Measurements from ENCODE around the gene CACNB1.

CACNB1 gene

GRCh38 chr17:39197380-39198185, at the start of gene CACNB1:
Gene CACNB1, minus strand, starts transcription at chr17:39197669. Its CDS starts 174 bp downstream, at chr17:39197495.
- in situ Hi-C loops (cut with MboI; ENCODE audit: low sequenced_read_pairs), result no loop called here

DNA sequence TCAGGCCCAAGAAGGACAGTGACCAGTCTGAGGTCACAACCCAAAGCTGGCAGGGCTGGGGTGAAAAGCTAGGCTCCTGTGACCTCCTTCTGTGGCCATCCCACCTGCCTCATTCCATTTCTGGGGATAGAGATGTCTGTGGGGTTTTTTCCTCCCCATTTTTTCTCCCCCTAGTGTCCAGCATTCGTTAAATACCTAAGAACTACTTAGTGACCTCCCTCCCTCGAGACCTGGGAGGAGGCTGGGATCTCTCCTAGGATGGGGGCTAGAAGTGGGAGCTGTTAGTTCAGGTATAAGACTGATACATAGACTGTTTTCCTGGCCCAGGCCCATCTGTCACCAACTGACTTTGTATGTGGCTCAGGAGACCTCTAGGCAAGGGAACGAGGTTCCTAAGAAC, 48.8 kb upstream of the CACNB1 start:
- in situ Hi-C loops (cut with MboI; ENCODE audit: low sequenced_read_pairs), result no loop called here

DNA sequence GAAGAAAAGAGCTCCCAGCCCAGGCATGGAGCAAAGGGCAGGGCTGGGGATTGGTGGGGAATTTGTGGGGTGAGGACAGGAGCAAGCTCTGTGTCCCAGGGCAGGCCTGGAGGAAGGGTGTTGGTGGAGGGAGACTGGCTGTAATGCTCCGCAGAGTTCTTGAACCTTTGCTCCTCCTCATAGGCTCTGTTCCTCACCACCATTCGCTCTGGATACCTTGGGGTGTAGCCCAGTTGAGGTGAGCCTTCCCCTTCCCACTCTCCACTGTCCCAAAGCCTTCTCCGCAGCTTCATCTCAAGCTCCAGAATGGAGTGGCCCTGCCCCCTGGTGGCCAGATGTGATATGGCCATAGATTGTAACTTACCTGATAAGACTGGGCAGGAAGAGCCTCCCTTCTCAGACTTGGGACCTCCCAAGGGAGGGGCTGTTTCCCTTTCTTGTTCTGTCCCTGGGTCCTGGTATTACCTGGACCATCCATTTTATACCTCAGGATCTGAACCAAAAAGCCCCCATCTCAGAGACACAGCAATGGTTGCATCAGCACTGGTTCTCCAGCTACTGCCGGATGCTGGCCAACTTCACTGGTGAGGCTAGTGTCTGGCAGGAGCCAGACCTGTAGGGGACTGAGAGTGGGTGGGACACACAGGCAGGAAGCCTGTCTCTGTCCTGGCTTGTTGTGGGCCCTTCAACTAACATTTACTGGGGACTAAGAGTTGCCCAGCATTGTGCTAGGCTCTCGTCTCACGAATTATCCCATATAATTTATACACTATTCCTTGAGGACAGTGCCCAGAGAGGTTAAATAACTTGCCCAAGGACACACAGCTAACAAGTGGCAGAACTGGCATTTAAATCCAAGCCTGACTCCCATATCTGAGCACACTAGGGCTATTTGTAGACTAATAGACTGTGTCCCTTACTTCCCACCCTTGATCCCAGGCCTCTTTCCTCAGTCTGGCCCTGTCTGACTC, 47.4 kb upstream of the CACNB1 start:
- in situ Hi-C loops (cut with MboI; ENCODE audit: low sequenced_read_pairs), result no loop called here

DNA sequence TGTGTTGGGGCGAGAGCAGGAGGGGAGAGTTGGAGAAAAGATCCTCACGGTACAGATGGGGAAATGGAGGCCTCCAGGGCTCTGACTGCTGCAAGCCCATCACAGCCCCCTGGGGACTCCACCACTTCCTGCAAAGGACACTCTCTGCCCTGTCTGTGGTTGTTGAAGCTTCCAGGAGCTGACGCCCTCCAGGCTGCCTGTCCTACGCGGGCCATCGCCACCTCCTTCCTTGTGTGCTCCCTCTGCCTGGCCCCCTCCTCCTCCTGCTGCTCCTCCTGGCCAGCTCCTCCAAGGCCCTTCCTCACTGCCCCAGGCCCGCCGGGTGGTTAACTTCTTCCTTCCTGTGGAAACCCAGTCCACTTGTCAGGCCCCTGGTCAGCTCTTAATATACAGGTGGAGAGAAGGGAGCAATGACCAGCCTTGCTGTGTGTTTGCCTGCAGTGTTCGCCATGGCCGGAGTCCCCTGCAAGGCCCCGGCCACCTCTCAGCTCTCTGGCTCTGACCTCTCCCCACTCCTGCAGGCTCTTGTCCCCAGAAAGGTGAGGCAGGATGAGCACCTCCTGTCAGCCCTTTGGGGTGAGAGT, 46.6 kb upstream of the CACNB1 start:
- in situ Hi-C loops (cut with MboI; ENCODE audit: low sequenced_read_pairs), result no loop called here

DNA sequence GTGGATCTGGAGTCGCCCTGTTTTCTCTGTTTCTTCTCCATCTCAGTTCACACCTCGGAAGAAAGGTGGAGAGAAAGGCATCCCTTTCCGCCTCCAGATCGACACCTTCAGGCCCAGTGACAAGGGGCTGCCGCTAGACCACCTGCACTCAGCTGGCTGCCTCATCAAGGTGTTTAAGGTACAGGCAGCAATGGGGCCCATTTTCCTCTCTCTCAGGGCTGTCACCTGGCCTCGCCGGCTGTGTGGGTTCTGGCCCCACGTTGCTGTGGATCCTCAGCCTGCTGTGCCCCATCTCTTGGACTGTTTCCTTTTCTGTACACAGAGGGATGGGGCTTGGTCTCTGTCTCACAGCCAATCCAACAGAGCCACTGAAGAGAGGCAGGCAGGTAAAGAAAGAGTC, 45.7 kb upstream of the CACNB1 start:
- in situ Hi-C loops (cut with MboI; ENCODE audit: low sequenced_read_pairs), result no loop called here

DNA sequence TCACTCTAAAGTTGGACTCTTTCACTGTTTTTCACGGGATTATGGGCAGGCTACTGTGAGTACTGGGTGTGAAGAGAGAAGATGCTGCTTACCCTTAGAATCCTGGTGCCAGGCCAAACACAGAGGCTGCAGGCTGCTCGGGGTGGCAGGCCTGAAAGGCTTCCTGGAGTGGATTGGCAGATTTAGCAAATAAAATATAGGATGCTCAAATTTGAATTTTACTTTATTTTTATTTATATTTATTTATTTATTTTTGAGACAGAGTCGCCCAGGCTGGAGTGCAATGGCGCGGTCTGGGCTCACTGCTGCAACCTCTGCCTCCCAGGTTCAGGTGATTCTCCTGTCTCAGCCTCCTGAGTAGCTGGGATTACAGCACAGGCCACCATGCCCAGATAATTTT, 43.2 kb upstream of the CACNB1 start:
- in situ Hi-C loops (cut with MboI; ENCODE audit: low sequenced_read_pairs), result no loop called here

- in situ Hi-C loops (cut with MboI; ENCODE audit: low sequenced_read_pairs), result no loop called here
These were observed 42.3 kb upstream of the CACNB1 start for GRCh38 chr17:39239640-39240314.

- in situ Hi-C loops (cut with MboI; ENCODE audit: low sequenced_read_pairs), result no loop called here
These were observed 41.0 kb upstream of the CACNB1 start for GRCh38 chr17:39238311-39238972.

GRCh38 chr17:39237586-39237985, 40.1 kb upstream of the CACNB1 start:
- in situ Hi-C loops (cut with MboI; ENCODE audit: low sequenced_read_pairs), result no loop called here

- in situ Hi-C loops (cut with MboI; ENCODE audit: low sequenced_read_pairs), result no loop called here
These were observed 39.5 kb upstream of the CACNB1 start for GRCh38 chr17:39236981-39237441.

GRCh38 chr17:39236450-39236927, 39.0 kb upstream of the CACNB1 start:
- in situ Hi-C loops (cut with MboI; ENCODE audit: low sequenced_read_pairs), result no loop called here

DNA sequence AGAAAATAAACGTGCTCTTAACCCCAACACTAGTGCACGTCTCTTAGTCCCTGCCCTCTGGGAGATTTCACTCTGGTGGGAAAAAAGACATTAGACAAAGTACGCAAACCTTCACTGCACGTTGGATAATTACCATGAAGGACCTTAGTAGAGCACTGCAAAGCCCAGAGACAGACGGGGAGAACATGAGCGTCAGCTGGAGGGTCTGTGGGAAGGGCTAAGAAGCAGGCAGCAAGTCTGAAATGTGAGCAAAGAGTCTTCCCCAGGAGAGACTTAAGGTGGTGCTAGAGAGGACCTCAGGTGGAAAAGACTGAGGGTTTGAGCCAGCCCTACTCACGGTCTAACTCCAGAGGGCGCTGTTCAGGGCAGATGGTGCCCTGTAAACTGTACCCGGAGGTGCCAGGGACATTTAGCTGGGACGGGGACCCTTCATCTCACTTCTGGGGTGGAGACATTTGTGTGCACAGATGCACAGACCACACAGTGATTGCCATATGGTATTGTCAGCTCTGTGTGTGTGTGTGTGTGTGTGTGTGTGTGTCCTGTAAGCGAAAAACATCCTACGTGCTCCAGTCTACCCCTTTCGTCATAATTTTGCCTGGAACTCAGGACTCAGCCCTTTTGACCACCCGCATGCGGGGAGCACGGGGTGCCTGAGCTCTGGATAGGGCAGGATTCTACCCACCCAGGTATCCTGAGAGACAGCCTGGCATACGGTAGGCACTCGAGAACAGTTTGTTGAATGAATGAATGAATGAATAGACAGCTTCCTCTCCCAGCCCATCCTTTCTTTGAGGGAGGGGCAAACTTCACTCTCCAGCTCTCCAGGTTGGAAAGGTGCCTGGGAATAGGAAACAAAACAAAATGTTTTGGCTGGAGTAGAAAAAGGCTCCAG, 38.3 kb upstream of the CACNB1 start:
- in situ Hi-C loops (cut with MboI; ENCODE audit: low sequenced_read_pairs), result no loop called here

GRCh38 chr17:39231591-39232551, 34.4 kb upstream of the CACNB1 start:
- in situ Hi-C loops (cut with MboI; ENCODE audit: low sequenced_read_pairs), result no loop called here

DNA sequence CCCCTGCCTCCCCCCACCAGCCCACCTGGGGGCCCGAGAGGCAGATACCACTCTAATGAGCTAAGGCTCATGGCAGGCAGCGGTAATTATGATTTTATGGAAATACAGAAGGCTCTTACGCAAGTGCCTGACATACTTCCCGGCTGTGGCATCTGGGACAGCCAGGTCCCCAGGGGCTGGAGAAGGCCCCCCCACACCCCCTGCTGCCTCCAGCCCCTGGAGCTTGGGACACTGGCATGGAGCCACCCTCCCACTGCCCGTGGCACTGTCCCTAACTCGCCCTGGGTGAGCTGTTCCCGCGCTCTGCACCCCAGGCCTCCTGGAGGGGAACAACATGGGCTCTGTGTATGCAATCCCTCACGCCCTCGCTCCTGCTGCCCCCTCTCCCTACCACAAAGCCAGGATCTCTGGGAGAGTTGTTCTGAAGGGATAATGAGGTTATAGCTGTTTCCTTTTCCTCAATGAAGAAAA, 33.7 kb upstream of the CACNB1 start:
- in situ Hi-C loops (cut with MboI; ENCODE audit: low sequenced_read_pairs), result no loop called here

DNA sequence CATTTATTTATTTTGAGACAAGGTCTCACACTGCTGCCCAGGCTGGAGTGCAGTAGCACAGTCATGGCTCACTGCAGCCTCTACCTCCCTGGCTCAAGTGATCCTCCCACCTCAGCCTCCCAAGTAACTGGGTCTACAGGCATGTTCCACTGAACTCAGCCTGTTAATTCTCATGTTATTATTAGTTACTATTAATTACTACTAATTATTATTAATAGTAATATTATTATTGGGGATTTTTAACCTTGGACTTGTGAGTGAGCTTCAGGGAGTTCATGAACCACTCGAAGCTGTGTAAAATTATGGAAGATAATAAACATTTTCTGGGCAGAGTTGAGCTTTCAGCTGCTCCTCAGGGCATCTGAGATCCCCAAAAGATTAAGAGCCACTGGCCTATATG, 32.9 kb upstream of the CACNB1 start:
- in situ Hi-C loops (cut with MboI; ENCODE audit: low sequenced_read_pairs), result no loop called here

DNA sequence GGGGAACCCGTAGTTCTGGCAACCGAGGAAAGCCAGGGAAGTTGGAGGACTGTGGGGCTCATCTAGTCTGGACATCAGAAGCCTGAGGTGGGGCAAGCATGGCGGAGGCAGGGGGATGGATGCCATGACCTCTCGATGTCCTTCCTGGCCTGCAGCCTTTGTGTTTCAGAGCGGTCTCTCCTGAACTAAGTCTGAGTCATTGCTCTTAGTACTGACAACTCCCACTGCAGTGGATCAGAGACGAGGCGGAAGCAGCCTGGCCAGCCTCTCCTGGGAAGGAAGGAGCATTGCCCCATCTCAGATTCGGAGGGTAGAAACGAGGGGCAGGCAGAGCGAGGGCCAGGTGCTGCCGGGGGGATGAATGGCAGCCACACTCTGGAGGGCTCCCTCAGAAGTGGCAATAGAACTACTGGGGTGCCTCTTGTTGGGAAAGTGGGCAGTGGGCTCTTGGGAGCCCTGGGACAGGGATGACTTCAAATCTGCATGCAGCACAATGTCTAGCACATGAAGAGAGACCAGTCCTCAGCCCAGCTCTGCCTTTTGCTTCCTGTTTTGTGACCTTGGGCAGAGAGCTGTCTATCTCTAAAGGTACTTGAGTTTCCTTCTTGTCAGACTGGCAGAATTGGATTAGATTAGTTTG, 31.9 kb upstream of the CACNB1 start:
- in situ Hi-C loops (cut with MboI; ENCODE audit: low sequenced_read_pairs), result no loop called here

DNA sequence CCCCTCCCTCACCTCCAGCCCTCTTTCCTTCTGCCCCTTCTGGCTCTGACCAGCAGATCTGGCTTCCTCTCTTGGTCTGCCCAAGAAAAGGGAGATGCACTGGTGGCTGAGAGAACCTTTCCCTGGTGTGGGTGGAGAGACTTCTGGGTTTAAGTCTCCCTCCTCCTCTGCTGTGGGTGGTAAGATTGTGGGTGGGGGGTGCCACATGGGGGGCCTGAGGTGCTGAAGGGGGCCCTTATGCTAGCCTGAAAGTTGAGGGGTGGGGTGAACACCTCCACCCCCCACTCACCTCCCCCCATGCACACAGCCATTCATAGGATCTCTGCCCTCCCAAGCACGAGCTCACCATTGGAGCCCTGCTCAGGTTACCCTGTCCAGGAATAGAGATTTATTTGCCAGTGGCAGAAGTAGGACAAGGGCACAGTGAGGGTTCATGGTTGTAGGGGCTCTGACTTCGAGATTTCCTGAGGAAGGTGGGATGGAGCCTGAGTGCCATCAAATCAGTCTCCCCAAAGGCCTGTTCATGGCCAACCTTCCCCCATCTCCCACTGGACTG, 30.0 kb upstream of the CACNB1 start:
- in situ Hi-C loops (cut with MboI; ENCODE audit: low sequenced_read_pairs), result no loop called here

Measured in hTERT RPE-1 (cell line).